Stomach (tissue), 9 donors: ENCODE results near the gene PWP1. TPM values are rescaled to one million over a fixed set of nuclear protein-coding genes. Genes with fewer than 3 reads are reported as not detected.

Source experiments
- DNase-seq, 2 donors: peaks; one replicate each; pipeline versions ENCODE4 v3.0.0 to v3.0.0-alpha.2; 2013 to 2019
- H3K27ac ChIP-seq, 5 donors: fragments of 200-600 bp in 4 of 5; sonication (generic) in 4 of 5; one replicate each; pipeline ENCODE4 v1.5.1; 2013 to 2019; ENCODE audit warnings: mild to moderate bottlenecking in 1 of 5, moderate library complexity in 1 of 5
- H3K27me3 ChIP-seq, 3 donors: fragments of 200-600 bp; sonication (generic); one replicate each; pipeline ENCODE4 v1.5.1; 2017 to 2019; ENCODE audit warnings: mixed run types in 1 of 3
- H3K36me3 ChIP-seq, 4 donors: fragments of 200-600 bp; sonication (generic); 1 replicate in 3 of 4; 2 replicates in 1 of 4; pipeline ENCODE4 v1.5.1; 2016 to 2019
- H3K4me1 ChIP-seq, 4 donors: fragments of 200-600 bp; sonication (generic); one replicate each; pipeline ENCODE4 v1.5.1; 2016 to 2019
- H3K4me3 ChIP-seq, 4 donors: fragments of 200-600 bp; sonication (generic) in 3 of 4; one replicate each; pipeline ENCODE4 v1.5.1; 2016 to 2019; ENCODE audit warnings: mild to moderate bottlenecking in 1 of 4
- H3K9me3 ChIP-seq, 4 donors: fragments of 200-600 bp; sonication (generic); one replicate each; pipeline ENCODE4 v1.5.1; 2016 to 2019
- EP300 ChIP-seq: sonication (generic); formaldehyde crosslinking; IDR thresholded peaks from one replicate; pipeline ENCODE4 v1.6.1; 2017; ENCODE audit warnings: antibody characterized with exemption
- POLR2A ChIP-seq, 4 donors: fragments of 450-650 bp; IDR thresholded peaks; one replicate each; pipeline ENCODE4 v1.6.1; 2016; ENCODE audit warnings: antibody characterized with exemption in 4 of 4, control low read depth in 2 of 4, mild to moderate bottlenecking in 1 of 4, moderate library complexity in 1 of 4
- POLR2AphosphoS5 ChIP-seq, 3 donors: sonication (generic); formaldehyde crosslinking; IDR thresholded peaks; one replicate each; pipeline ENCODE4 v1.6.1; 2016; ENCODE audit warnings: antibody characterized with exemption in 3 of 3
- WGBS, 5 donors: extraction: QIAGEN DNeasy Blood & Tissue Kit in 3 of 5; methylation state at CpG; one replicate each; pipeline versions ENCODE4 v1.1.5 to v1.1.7; 2013 to 2018; 5-methylcytosine and 5-hydroxymethylcytosine counted together
- intact Hi-C: fragments of 100-400 bp; cut with DNase I; formaldehyde crosslinking; loops from one replicate; pipeline ENCODE4 v1.15.1; 2023; ENCODE audit warnings: low total_unique reads
- polyA plus RNA-seq, 3 donors: library from polyadenylated mRNA; stranded (reverse); fragments of 200-250 nt; gene quantifications; one replicate each; pipeline ENCODE4 v1.2.3, GENCODE V29; 2013
- total RNA-seq, 5 donors: library from RNA; depleted of rRNA; stranded (reverse); fragments of >200 nt; gene quantifications; one replicate each; pipeline versions ENCODE4 v1.1.0 to v1.2.3, GENCODE V29; 2014 to 2016
- TF ChIP-seq, protein P1 (sequence below), 7 experiments: fragments of 450-650 bp in 4 of 7; fragments of 200-600 bp in 3 of 7; sonication (generic) in 3 of 7; IDR thresholded peaks; one replicate each; pipeline ENCODE4 v1.5.1; 2016 to 2019; ENCODE audit warnings: antibody characterized with exemption in 7 of 7, control low read depth in 2 of 7, mild to moderate bottlenecking in 1 of 7
- donor health status: healthy with polysubstance abuse.
- donor health status: Bipolar disorder and iron deficiency.
- donor health status: healthy.

The PWP1 gene
- total and polyA plus RNA-seq, 8 donors: 19.4 to 101 (median 41.2) TPM

DNA sequence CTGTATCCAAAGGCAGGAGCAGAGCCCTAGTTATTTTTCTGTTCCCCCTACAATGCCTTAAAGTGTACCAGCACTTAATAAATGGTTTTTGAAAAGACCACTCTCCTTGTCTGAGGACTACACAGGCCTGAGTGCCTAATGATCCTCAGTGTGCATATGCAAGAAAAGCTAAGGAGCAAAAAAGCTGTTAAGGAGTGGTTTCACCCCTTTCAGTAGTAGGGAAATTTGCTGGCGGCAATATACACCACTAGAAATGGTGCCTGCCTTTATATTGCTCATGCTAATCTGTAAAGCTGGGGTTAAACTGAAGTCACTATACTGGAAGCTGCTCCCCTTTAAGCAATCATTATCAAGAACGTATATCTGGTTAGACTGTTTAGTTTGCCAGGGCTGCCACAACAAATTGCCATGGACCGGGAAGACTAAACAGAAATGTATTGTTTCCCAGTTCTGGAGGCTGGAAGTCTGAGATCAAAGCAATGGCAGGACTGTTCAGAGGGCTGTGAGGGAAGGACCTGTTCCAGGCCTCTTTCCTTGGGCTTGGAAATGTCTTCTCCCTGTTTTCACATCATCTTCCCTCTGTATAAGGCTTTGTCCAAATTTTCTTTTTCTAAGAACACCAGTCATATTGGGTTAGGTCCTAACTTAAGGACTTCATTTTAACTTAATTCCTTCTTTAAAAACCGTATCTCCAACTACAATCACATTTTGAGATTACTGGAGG lies 45.2 kb downstream of the PWP1 start:
- TF ChIP-seq, protein P1, sequence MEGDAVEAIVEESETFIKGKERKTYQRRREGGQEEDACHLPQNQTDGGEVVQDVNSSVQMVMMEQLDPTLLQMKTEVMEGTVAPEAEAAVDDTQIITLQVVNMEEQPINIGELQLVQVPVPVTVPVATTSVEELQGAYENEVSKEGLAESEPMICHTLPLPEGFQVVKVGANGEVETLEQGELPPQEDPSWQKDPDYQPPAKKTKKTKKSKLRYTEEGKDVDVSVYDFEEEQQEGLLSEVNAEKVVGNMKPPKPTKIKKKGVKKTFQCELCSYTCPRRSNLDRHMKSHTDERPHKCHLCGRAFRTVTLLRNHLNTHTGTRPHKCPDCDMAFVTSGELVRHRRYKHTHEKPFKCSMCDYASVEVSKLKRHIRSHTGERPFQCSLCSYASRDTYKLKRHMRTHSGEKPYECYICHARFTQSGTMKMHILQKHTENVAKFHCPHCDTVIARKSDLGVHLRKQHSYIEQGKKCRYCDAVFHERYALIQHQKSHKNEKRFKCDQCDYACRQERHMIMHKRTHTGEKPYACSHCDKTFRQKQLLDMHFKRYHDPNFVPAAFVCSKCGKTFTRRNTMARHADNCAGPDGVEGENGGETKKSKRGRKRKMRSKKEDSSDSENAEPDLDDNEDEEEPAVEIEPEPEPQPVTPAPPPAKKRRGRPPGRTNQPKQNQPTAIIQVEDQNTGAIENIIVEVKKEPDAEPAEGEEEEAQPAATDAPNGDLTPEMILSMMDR (IDR thresholded peaks at IDR 0.05): no peak
- TF ChIP-seq EP300 (no peak), POLR2A (IDR thresholded peaks at IDR 0.05) (no peak)
- no peaks in the 10 kb centered on the region for H3K4me1 ChIP-seq
- no peak overlapping the region for H3K4me3 ChIP-seq
- intact Hi-C loops: no loop called here
- peaks cover 19 to 41% (median 37%) of the 10 kb centered on the region in 4 donors for H3K36me3 ChIP-seq
- 28 to 56% (median 43%) methylated on average over 4 of the region's 4 CpGs for WGBS, 5 donors
- H3K27me3 ChIP-seq: no peaks in the 10 kb centered on the region
- DNase-seq: no peak
- H3K9me3 ChIP-seq: no peaks in the 10 kb centered on the region
- H3K27ac ChIP-seq: no peak overlapping the region

DNA sequence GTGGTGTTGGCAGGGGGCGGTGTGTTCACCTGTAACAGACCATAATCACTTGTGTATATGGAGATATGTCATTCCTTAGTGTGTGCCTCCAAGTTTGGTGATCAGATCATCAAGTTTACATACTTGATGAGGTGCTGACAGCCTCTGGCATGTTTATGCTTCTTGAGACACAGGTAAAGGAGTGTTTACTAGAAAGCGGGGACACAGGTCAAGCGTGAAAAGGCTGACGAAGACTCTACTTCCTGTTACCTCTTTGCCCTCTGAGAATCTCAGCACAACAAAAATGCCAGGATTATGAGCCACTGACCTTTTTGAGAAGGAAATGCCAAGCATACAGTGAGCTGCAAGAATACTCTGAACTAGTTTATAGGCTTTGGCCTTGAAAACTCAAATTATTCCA lies 45.8 kb downstream of the PWP1 start:
- no peak overlapping the region for H3K27ac ChIP-seq
- no peak overlapping the region for H3K4me3 ChIP-seq
- TF ChIP-seq POLR2A (IDR thresholded peaks at IDR 0.05) (no peak), EP300 (no peak), POLR2AphosphoS5 (IDR thresholded peaks at IDR 0.05) (no peak)
- TF ChIP-seq, protein P1 (IDR thresholded peaks at IDR 0.05): no peak
- intact Hi-C loops: no loop called here
- H3K36me3 ChIP-seq: peaks cover 25 to 46% (median 43%) of the 10 kb centered on the region in 4 donors
- WGBS, 5 donors: 63 to 78% (median 71%) methylated on average over 4 of the region's 4 CpGs
- no peaks in the 10 kb centered on the region for H3K27me3 ChIP-seq
- H3K4me1 ChIP-seq: no peaks in the 10 kb centered on the region
- H3K9me3 ChIP-seq: no peaks in the 10 kb centered on the region
- DNase-seq: peak in 1 of 2 donors; percentile 5

DNA sequence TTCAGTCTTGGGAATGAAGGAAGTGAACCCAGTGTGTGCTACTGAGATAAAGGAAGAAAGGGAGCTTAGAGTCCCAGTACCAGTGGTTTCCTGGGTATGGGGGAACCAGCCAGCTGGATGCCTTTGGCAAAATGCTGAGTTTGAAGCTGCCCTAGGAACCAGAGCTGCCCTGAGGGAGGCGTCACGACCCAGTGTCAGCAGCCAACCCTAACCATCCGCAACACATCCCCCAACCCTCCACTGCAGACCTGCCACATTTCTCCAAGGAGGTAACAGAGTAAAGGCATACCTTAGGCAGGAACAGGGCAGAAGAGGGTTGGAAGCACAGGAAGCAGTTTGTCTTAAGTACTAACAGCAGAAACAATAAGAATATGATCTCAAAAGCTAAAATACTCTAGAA lies 46.8 kb downstream of the PWP1 start:
- Histone ChIP-seq H3K36me3 (peaks cover 35 to 56% (median 53%) of the 10 kb centered on the region in 4 donors), H3K4me3 (no peak overlapping the region), H3K27ac (no peak overlapping the region), H3K27me3 (no peaks in the 10 kb centered on the region), H3K4me1 (no peaks in the 10 kb centered on the region), H3K9me3 (no peaks in the 10 kb centered on the region)
- intact Hi-C loops: no loop called here
- TF ChIP-seq POLR2A (IDR thresholded peaks at IDR 0.05) (no peak), EP300 (no peak), POLR2AphosphoS5 (IDR thresholded peaks at IDR 0.05) (no peak)
- TF ChIP-seq, protein P1 (IDR thresholded peaks at IDR 0.05): no peak
- 80 to 90% (median 87%) methylated on average over 3 of the region's 3 CpGs for WGBS, 5 donors
- no peak for DNase-seq

DNA sequence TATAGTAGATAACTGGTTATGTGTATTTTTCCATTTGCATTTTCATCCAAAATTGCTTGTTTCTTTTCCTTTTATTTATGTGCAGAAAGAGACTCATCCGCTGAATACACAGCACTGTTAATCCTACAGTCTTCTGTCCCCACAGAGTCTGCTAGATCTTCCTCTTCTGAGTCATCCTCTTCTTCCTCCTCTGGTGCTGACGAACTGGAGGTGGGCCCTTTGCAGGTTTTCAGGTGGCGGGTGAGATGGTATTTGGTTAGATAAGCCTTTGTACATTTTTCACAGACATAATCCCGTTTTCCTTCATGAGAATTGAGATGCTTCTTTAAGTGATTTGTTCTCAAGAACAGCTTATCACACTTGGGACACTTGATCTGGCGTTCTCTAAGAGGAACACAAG lies 48.5 kb downstream of the PWP1 start:
- no peak overlapping the region for H3K4me3 ChIP-seq
- H3K27ac ChIP-seq: no peak overlapping the region
- H3K27me3 ChIP-seq: no peaks in the 10 kb centered on the region
- intact Hi-C loops: no loop called here
- no peaks in the 10 kb centered on the region for H3K9me3 ChIP-seq
- TF ChIP-seq EP300 (no peak), POLR2AphosphoS5 (IDR thresholded peaks at IDR 0.05) (no peak), POLR2A (IDR thresholded peaks at IDR 0.05) (no peak)
- TF ChIP-seq, protein P1 (IDR thresholded peaks at IDR 0.05): no peak
- DNase-seq: no peak
- H3K36me3 ChIP-seq: peaks cover 50 to 74% (median 71%) of the 10 kb centered on the region in 4 donors
- WGBS, 5 donors: 83 to 89% (median 84%) methylated on average over 5 of the region's 5 CpGs
- no peaks in the 10 kb centered on the region for H3K4me1 ChIP-seq
